Endothelial cell of umbilical vein (primary cell): ENCODE results near the gene MCC. TPM values are rescaled to one million over a fixed set of nuclear protein-coding genes. Genes with fewer than 3 reads are reported as not detected.

Experiments
- BruUV-seq: library from RNA; stranded (reverse); fragments of 400-500 nt; replicated peaks from 2 replicates; lab custom pipeline; 2021; lab: Mats Ljungman, UMichigan
- CTCF ChIA-PET: fragments of 300-600, 350-600 bp; sonication (Branson Sonifier 250); formaldehyde crosslinking; loops from one replicate; lab custom pipeline; 2021; ENCODE audit warnings: antibody characterized with exemption, inconsistent platforms; lab: Charles Lee
- POLR2A ChIA-PET: fragments of 300-600, 350-600 bp; sonication (Branson Sonifier 250); formaldehyde crosslinking; loops from one replicate; lab custom pipeline; 2021; ENCODE audit warnings: antibody characterized with exemption, inconsistent platforms; lab: Charles Lee
- DNase-seq: peaks from one replicate; pipeline ENCODE4 v3.0.0-alpha.2; 2011; ENCODE audit warnings: low read depth, low spot score
- FAIRE-seq: peaks from 2 replicates; lab custom pipeline; 2011; peaks lifted over from hg19 to GRCh38; lab: Jason Lieb, UNC
- H2AFZ ChIP-seq: 2 replicates; pipeline ENCODE4 v1.6.0; 2012; ENCODE audit warnings: low read depth, low read length, control low read depth, inconsistent platforms
- H3K27ac ChIP-seq: 2 replicates; pipeline ENCODE4 v1.5.1; 2011; ENCODE audit warnings: low read depth, mild to moderate bottlenecking, control low read depth, low read length, moderate library complexity; ENCODE audit not compliant: insufficient read depth
- H3K27me3 ChIP-seq, 2 experiments: 2 replicates each; pipeline versions ENCODE4 v1.6.0 to v1.6.1; 2011; ENCODE audit warnings: low read length in 2 of 2, mixed read lengths in 1 of 2; ENCODE audit not compliant: control insufficient read depth in 2 of 2, insufficient read depth in 2 of 2
- H3K36me3 ChIP-seq, 2 experiments: 2 replicates in 1 of 2; 3 replicates in 1 of 2; pipeline ENCODE4 v1.5.1; 2011; ENCODE audit warnings: low read length in 2 of 2, mild to moderate bottlenecking in 1 of 2, moderate library complexity in 1 of 2; ENCODE audit not compliant: control insufficient read depth in 2 of 2, insufficient read depth in 2 of 2; ENCODE audit errors: extremely low read depth in 1 of 2
- H3K4me1 ChIP-seq: 3 replicates; pipeline ENCODE4 v1.5.1; 2011; ENCODE audit warnings: mild to moderate bottlenecking, low read length; ENCODE audit not compliant: control insufficient read depth, insufficient read depth; ENCODE audit errors: extremely low read depth
- H3K4me2 ChIP-seq: 2 replicates; pipeline ENCODE4 v1.6.1; 2011; ENCODE audit warnings: low read length, control low read depth, mixed read lengths; ENCODE audit not compliant: insufficient read depth
- H3K4me3 ChIP-seq, 3 experiments: fragments of 200-600 bp in 1 of 3; sonication (generic), shearing (Covaris generic) in 1 of 3; replicated peaks in 1 of 3; 2 replicates each; pipeline ENCODE4 v1.5.1; 2011 to 2016; ENCODE audit warnings: control low read depth in 3 of 3, low read length in 3 of 3, mild to moderate bottlenecking in 2 of 3, inconsistent platforms in 1 of 3, low read depth in 1 of 3, moderate library complexity in 1 of 3; ENCODE audit not compliant: insufficient read depth in 1 of 3
- H3K79me2 ChIP-seq: 2 replicates; pipeline ENCODE4 v1.6.0; 2012; ENCODE audit warnings: low read length, inconsistent platforms; ENCODE audit not compliant: control insufficient read depth, insufficient read depth
- H3K9ac ChIP-seq: replicated peaks from 2 replicates; pipeline ENCODE3; 2011; ENCODE audit warnings: low read length, control low read depth; ENCODE audit not compliant: insufficient read depth; ENCODE audit errors: extremely low read depth
- H3K9me1 ChIP-seq: replicated peaks from 3 replicates; pipeline ENCODE4 v1.6.0; 2011; ENCODE audit warnings: mild to moderate bottlenecking, low read length; ENCODE audit not compliant: control insufficient read depth, insufficient read depth; ENCODE audit errors: extremely low read depth
- H3K9me3 ChIP-seq: replicated peaks from 2 replicates; pipeline ENCODE4 v1.5.1; 2012; ENCODE audit warnings: low read length, inconsistent platforms; ENCODE audit not compliant: control insufficient read depth, insufficient read depth
- H4K20me1 ChIP-seq: replicated peaks from 2 replicates; pipeline ENCODE3; 2011; ENCODE audit warnings: mild to moderate bottlenecking, low read length; ENCODE audit not compliant: control insufficient read depth, insufficient read depth; ENCODE audit errors: extremely low read depth
- EZH2 ChIP-seq: IDR thresholded peaks from 2 replicates; pipeline ENCODE4 v1.6.1; 2012; ENCODE audit warnings: borderline replicate concordance, low read depth, mild to moderate bottlenecking, moderate library complexity, low read length, inconsistent platforms; ENCODE audit not compliant: severe bottlenecking
- FOS ChIP-seq: IDR thresholded peaks from 2 replicates; pipeline ENCODE4 v1.6.1; 2011; ENCODE audit warnings: mild to moderate bottlenecking, low read length, moderate library complexity, borderline replicate concordance; ENCODE audit not compliant: insufficient read depth
- GATA2 ChIP-seq: IDR thresholded peaks from 2 replicates; pipeline ENCODE4 v1.7.0; 2011; ENCODE audit warnings: low read depth, mild to moderate bottlenecking, moderate library complexity, mixed read lengths, low read length; ENCODE audit not compliant: insufficient read length, insufficient read depth
- JUN ChIP-seq: IDR thresholded peaks from 2 replicates; pipeline ENCODE4 v1.6.1; 2011; ENCODE audit warnings: borderline replicate concordance, low read depth; ENCODE audit not compliant: insufficient read length, insufficient read depth
- MYC ChIP-seq: IDR thresholded peaks from one replicate; pipeline ENCODE4 v1.6.1; 2011; ENCODE audit warnings: mild to moderate bottlenecking, low read depth, low read length
- POLR2A ChIP-seq: IDR thresholded peaks from 2 replicates; pipeline ENCODE4 v1.6.1; 2012; ENCODE audit warnings: low read depth, mild to moderate bottlenecking, control low read depth, low read length
- POLR2AphosphoS5 ChIP-seq: IDR thresholded peaks from 2 replicates; pipeline ENCODE4 v1.6.1; 2012; ENCODE audit warnings: low read depth, mild to moderate bottlenecking, control low read depth, low read length, moderate library complexity; ENCODE audit not compliant: insufficient read depth
- dilution Hi-C: fragments of 300-500 bp; cut with MboI; formaldehyde crosslinking; loops from one replicate; pipeline ENCODE4 v1.15.0; 2019; ENCODE audit warnings: low sequenced_read_pairs; ENCODE audit not compliant: extremely low pct_ligation_motif_present
- intact Hi-C: fragments of 100-400 bp; cut with micrococcal nuclease; formaldehyde crosslinking; loops from one replicate; pipeline ENCODE4 v1.10.0; 2022
- polyA plus RNA-seq, 4 experiments: library from polyadenylated mRNA; depleted of rRNA in 3 of 4; stranded (reverse) in 3 of 4; unstranded in 1 of 4; fragments of >200 nt; gene quantifications; 2 replicates each; pipeline versions ENCODE4 v1.2.1 to v1.2.3, GENCODE V29; 2011 to 2012; ENCODE audit warnings: missing spikeins in 1 of 4
- total RNA-seq: library from RNA; stranded (reverse); gene quantifications from 2 replicates; pipeline ENCODE4 v1.2.3, GENCODE V29; 2021
- TF ChIP-seq, protein P1 (sequence below): IDR thresholded peaks from 2 replicates; pipeline ENCODE4 v1.6.1; 2011; ENCODE audit not compliant: insufficient read depth, insufficient read length
- TF ChIP-seq, protein P2 (sequence below), 2 donors: IDR thresholded peaks; 1 replicate in 1 of 2; 2 replicates in 1 of 2; pipeline ENCODE4 v1.5.1; 2011; ENCODE audit warnings: low read length in 2 of 2, mild to moderate bottlenecking in 2 of 2, moderate library complexity in 2 of 2, control low read depth in 1 of 2, inconsistent platforms in 1 of 2, low read depth in 1 of 2; ENCODE audit not compliant: insufficient read depth in 1 of 2; ENCODE audit errors: extremely low read depth in 1 of 2

The MCC gene
- total and polyA plus RNA-seq, 2 donors (not counting 3 experiments of a cell fraction or from before 2014, with no cell fraction given) = 6.9 to 27.5 TPM

GRCh38 chr5:113356487-113356886, 131.8 kb downstream of the MCC start:
- H3K4me3 ChIP-seq = no peak overlapping the region
- H3K27ac ChIP-seq = no peak overlapping the region
- TF ChIP-seq POLR2AphosphoS5 (no peak), POLR2A (no peak), MYC (no peak), FOS (no peak)
- TF ChIP-seq, protein P1, sequence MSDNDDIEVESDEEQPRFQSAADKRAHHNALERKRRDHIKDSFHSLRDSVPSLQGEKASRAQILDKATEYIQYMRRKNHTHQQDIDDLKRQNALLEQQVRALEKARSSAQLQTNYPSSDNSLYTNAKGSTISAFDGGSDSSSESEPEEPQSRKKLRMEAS = no peak
- intact Hi-C loops (no loop called here), dilution Hi-C loops (no loop called here)
- FAIRE-seq (no peak), DNase-seq (no peak)
- peaks cover 7% of the 10 kb centered on the region for H3K4me1 ChIP-seq
- no peaks in the 10 kb centered on the region for H3K9me1 ChIP-seq
- H3K4me2 ChIP-seq = no peak overlapping the region
- BruUV-seq = no TSS peak
- POLR2A ChIA-PET = no interaction called here
- H4K20me1 ChIP-seq = no peaks in the 10 kb centered on the region
- H2AFZ ChIP-seq = no peak overlapping the region
- H3K27me3 ChIP-seq = no peaks in the 10 kb centered on the region
- no peak overlapping the region for H3K9ac ChIP-seq
- CTCF ChIA-PET = interaction anchor here (0.6 to 1.5 kb wide), 3 partner anchors 154 to 332 kb away, joined by 3 to 5 read pairs (median 4); no protein-coding TSS in a partner anchor
- H3K9me3 ChIP-seq = no peaks in the 10 kb centered on the region
- H3K36me3 ChIP-seq = no peaks in the 10 kb centered on the region
- no peaks in the 10 kb centered on the region for H3K79me2 ChIP-seq

- no peaks in the 10 kb centered on the region for H3K27me3 ChIP-seq
- DNase-seq (no peak), FAIRE-seq (no peak)
- BruUV-seq = no TSS peak
- POLR2A ChIA-PET = no interaction called here
- no peak overlapping the region for H2AFZ ChIP-seq
- CTCF ChIA-PET = no interaction called here
- dilution Hi-C loops = no loop called here
- no peak overlapping the region for H3K9ac ChIP-seq
- H3K79me2 ChIP-seq = no peaks in the 10 kb centered on the region
- no peak overlapping the region for H3K4me2 ChIP-seq
- H3K27ac ChIP-seq = no peak overlapping the region
- no peak for TF ChIP-seq FOS
- TF ChIP-seq POLR2AphosphoS5 = no peak
- TF ChIP-seq MYC = no peak
- TF ChIP-seq GATA2 = no peak
- TF ChIP-seq EZH2 = no peak
- TF ChIP-seq, protein P2, sequence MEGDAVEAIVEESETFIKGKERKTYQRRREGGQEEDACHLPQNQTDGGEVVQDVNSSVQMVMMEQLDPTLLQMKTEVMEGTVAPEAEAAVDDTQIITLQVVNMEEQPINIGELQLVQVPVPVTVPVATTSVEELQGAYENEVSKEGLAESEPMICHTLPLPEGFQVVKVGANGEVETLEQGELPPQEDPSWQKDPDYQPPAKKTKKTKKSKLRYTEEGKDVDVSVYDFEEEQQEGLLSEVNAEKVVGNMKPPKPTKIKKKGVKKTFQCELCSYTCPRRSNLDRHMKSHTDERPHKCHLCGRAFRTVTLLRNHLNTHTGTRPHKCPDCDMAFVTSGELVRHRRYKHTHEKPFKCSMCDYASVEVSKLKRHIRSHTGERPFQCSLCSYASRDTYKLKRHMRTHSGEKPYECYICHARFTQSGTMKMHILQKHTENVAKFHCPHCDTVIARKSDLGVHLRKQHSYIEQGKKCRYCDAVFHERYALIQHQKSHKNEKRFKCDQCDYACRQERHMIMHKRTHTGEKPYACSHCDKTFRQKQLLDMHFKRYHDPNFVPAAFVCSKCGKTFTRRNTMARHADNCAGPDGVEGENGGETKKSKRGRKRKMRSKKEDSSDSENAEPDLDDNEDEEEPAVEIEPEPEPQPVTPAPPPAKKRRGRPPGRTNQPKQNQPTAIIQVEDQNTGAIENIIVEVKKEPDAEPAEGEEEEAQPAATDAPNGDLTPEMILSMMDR (IDR thresholded peaks at IDR 0.05; ENCODE audit: extremely low read depth in 1 of 2, insufficient read depth in 1 of 2, low read depth in 1 of 2, low read length in 2 of 2) = no peak
- no peak for TF ChIP-seq JUN
- no peak for TF ChIP-seq POLR2A
- H3K36me3 ChIP-seq = no peaks in the 10 kb centered on the region
- H4K20me1 ChIP-seq = no peaks in the 10 kb centered on the region
- no peaks in the 10 kb centered on the region for H3K9me3 ChIP-seq
- intact Hi-C loops = no loop called here
- H3K4me1 ChIP-seq = peaks cover 7% of the 10 kb centered on the region
- no peak overlapping the region for H3K4me3 ChIP-seq
- H3K9me1 ChIP-seq = no peaks in the 10 kb centered on the region
These were observed 134.2 kb downstream of the MCC start for GRCh38 chr5:113354055-113354454.
